Mammary epithelial cell (primary cell): ENCODE results near the gene SMC6.

Experiments used
- EZH2 ChIP-seq: IDR thresholded peaks from 2 replicates; pipeline ENCODE4 v1.6.1; 2012; ENCODE audit warnings: low read length, inconsistent platforms, borderline replicate concordance
- TF ChIP-seq, protein P1 (sequence below), 2 donors: IDR thresholded peaks in 1 of 2; conservative IDR thresholded peaks in 1 of 2; 2 replicates each; pipeline ENCODE4 v1.5.1; 2011 to 2012; ENCODE audit warnings: inconsistent platforms in 2 of 2, low read length in 2 of 2, mild to moderate bottlenecking in 2 of 2, control low read depth in 1 of 2, low read depth in 1 of 2; ENCODE audit not compliant: insufficient read depth in 1 of 2; ENCODE audit errors: extremely low read depth in 1 of 2

DNA sequence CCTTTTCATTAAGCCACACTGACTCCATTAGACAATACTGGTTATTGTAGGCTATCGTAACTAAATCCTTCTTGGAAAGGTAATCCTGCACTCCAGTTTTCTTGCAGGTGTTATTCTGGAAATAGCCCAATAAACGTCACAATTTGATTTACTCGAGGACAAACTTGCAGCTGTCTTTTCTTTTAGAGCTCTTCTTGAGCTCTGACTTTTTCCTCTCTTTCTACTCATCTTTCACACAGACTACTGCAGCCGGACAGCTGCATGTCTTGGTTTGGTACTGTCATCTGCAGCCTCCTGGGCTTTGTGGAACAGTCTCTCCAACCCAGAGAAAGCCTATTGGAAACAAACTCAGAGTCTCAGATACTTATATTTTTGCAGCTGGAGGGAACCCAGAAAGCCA lies 39.7 kb upstream of the SMC6 start:
- TF ChIP-seq, protein P1, sequence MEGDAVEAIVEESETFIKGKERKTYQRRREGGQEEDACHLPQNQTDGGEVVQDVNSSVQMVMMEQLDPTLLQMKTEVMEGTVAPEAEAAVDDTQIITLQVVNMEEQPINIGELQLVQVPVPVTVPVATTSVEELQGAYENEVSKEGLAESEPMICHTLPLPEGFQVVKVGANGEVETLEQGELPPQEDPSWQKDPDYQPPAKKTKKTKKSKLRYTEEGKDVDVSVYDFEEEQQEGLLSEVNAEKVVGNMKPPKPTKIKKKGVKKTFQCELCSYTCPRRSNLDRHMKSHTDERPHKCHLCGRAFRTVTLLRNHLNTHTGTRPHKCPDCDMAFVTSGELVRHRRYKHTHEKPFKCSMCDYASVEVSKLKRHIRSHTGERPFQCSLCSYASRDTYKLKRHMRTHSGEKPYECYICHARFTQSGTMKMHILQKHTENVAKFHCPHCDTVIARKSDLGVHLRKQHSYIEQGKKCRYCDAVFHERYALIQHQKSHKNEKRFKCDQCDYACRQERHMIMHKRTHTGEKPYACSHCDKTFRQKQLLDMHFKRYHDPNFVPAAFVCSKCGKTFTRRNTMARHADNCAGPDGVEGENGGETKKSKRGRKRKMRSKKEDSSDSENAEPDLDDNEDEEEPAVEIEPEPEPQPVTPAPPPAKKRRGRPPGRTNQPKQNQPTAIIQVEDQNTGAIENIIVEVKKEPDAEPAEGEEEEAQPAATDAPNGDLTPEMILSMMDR (conservative IDR thresholded peaks at IDR 0.05 in 1 of 2, IDR thresholded peaks at IDR 0.05 in 1 of 2; ENCODE audit: extremely low read depth in 1 of 2, insufficient read depth in 1 of 2, low read depth in 1 of 2, low read length in 2 of 2), result no peak
- no peak for TF ChIP-seq EZH2
